ENCODE data around the gene SLC26A2.
"Not testable (repeated sequence)": the region's sequence is repeated elsewhere in the genome, so short reads cannot be mapped to it uniquely, and the experiment has no call there.

The SLC26A2 gene

DNA sequence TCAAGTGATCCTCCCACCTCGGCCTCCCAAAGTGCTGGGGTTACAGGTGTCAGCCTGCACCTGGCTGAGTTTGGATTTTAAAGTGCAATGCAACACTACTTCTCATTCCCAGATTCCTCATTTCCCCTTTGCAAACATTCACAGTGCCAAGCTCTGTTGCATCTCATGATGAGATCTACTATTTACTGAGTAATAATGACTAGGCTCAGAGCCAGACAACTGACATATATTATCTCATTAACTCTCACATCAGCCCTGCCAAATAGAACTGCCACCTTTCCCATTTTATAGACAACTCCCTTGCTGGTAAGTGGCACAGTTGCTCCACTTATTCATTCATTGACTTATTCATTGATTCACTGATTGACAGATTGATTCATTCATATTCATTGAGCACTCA lies 22.9 kb upstream of the SLC26A2 start:
- DNase-seq = peak; percentile 70

DNA sequence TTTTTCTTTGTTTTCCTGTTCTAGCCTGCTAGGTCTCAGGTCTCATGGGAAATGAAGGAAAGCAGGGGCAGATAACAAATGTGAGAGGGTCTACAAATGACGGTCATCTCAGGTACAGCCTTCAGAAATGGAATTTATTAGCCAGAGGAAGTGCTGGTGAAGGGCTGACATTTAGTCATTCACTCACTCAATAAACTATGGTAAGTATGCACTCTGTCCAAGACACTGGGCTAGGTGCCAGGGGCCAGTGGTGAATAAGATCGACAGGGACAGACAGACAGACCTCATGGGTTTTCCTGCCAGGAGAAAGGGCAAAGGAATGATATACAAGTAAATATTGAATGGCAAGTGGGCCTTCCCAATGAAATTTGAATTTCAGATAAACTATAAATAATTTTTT lies 22.3 kb upstream of the SLC26A2 start:
- no peak for DNase-seq

DNA sequence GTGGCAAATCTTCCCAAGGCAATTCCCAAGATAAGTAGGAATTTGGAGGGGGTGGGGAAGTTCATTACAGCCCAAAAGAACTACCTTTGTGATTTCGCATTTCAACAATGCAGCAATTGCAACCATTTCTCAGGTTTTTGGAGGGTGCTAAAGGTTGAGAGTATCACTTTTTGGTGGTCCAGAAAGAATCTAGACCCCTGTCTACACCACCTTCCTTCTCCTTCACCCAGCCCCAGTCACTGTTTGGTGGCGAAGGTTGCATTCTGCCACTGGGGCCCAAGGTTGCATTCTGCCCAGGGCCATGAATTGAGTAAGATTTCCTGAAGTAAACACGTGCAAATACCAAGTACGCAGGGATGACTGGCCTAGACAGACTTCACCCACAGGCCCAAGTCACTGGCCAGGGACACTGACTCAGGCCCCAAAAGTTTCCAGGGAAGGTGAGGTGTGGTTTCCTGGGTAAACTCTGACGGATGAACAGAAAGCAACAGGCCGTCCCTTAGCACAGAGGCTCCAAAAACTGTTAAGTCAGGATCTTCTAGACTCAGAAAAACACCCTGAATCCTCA lies 21.7 kb upstream of the SLC26A2 start:
- no peak for DNase-seq

DNA sequence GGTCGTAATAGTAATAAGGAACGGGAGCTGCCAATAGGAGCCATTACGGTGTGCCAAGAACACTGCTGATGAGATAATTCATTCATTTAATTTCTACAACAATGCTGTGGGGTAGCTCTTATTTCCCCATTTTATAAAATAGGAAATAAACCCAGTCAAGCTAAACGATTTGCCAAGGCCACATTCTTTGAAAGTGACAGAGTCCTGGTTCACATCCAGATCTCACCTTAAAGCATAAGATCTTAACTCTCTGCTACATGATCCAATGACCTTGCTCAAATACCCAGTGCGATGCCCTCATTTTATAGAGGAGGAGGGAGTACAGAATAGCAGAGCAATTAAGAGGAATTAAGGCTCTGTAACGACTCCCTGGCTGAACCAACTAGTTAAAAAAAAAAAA lies 21.0 kb upstream of the SLC26A2 start:
- DNase-seq = no peak

DNA sequence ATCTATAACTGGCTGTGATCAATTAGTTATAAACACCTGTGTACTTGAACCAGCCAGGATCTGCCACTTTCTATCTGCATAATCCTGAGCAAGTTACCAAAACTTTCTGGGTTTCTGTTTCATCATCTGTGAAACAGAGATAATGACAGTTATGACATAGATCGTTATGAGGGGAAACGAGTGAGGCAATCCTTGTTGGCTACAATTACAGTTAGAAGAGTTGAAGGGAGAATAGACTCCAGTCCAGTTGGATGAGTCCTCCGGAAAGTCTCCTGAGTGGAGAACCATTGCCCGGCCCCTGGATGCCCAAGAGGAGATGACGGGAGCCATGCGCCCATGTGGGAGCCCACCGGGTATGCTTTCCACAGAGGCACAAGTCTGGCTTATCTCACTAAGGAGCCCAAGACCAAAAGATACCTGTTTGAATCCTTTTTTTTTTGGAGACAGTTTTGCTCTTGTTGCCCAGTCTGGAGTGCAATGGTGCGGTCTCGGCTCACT lies 20.4 kb upstream of the SLC26A2 start:
- DNase-seq = no peak

DNA sequence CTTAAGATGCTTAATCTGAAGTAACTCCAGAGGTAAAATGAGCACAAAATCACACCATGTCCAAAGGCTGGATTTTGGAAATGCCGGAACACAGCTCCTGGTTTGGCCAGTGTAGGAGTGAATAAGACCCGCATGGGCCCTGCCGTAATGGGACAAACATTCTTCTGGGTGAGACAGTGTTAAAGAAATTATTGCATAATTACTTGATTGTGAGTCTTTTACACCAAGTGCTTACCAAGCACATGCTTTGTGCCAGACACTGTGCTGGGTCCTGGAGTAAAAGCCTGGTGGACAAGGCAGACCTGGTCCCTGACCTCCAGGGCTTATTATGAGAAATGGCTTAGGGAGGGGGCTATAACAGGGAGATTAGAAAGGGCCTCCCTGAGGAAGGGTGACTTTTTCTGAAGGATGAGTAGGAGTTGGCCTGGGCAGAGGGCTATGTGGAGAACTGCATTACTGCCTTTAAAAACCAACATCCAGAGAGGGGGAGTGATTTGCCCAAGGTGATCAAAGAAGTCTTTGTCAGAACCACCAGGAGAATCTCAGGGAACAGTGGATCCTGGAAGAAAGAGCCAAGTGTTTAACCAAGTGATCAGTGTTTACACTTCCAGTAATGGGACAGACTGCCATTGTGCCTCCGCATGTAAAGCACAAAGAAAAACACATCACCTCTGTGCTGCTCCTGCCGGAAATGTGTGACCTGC lies 19.5 kb upstream of the SLC26A2 start:
- DNase-seq = no peak

DNA sequence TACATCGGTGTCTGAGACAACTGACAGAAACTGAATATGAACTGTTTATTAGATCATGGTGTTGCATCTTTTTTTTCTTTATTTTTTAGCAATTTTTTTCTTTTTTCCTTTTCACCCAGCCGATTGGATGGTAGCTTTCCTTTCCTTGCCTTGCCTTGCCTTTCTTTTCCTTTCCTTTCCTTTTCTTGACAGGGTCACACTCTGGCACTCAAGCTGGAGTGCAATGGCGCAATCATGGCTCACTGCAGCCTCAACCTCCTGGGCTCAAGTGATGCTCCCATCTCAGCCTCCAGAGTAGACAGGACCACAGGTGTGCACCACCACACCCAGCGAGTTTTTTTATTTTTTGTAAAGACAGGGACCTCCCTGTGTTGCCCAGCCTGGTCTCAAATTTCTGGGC lies 18.8 kb upstream of the SLC26A2 start:
- no peak for DNase-seq

DNA sequence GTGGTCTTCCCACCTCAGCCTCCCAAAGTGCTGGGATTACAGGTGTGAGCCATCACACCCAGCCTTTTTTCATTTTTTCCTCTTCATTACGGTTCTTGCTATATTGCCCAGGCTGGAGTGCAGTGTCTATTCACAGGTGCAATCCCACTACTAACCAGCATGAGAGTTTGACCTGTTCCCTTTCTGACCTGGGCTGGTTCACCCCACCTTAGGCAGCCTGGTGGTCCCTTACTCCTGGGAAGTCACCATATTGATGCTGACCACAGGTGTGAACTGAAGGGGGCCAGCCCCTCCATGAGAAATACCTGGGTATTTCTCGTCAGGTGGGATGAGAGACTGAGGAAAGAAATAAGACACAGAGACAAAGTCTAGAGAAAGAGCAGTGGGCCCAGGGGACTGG lies 18.4 kb upstream of the SLC26A2 start:
- no peak for DNase-seq

DNA sequence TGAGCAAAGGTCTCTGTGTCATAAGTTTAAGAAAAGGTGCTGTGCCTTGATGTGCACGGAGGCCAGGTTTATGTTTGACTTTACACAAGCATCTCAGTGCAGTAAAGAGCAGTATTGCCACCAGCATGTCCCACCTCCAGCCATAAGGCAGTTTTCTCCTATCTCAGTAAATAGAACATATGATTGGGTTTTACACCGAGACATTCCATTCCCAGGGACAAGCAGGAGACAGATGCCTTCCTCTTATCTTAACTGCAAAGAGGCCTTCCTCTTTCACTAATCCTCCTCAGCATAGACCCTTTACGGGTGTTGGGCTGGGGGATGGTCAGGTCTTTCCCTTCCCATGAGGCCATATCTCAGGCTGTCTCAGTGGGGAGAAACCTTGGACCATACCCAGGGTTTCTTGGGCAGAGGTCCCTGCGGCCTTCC lies 17.8 kb upstream of the SLC26A2 start:
- DNase-seq = not testable (repeated sequence)

DNA sequence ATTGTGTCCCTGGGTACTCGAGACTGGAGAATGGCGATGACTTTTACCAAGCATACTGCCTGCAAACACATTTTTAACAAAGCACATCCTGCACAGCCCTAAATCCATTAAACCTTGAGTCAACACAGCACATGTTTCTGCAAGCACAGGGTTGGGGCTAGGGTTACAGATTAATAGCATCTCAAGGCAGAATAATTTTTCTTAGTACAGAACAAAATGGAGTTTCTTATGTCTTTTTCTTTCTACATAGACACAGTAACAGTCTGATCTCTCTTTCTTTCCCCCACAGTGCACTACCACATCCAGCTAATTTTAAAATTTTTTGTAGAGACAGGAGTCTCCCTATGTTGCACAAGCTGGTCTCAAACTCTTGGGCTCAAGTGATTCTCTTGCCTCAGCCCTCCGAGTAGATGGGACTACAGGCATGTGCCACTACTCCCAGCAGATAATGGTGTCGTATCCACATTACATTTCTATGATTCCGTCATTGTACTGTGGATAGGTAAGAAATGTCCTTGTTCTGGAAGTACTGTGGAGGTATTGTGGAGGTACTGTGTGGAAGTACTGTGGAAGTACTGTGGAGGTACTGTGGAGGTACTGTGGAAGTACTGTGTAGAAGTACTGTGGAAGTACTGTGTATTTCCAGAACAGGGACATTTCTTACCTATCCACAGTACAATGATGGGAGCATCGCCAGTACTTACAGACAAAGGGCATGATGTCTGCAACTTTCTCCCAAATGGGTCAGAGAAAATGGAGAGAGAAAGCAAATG lies 17.2 kb upstream of the SLC26A2 start:
- not testable (repeated sequence) for DNase-seq

DNA sequence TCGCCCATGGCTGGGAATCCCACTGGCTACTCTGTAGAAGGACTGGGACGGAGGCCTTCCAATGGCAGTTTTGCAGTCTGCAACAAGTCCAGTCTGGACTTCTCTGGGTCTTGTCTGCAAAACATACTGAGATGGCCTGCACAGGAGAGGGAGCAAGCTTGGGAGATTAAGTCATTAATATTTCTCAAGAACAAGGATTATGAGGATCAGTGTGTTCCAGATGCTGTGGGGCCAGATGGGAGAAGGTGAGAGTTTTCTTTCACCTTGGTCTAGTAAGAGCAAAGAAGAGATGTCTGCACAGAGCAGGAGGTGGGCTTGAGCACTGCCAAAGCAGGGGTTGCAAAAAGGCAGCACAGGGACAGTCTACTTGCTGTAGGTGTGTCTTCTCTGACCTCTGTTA lies 15.9 kb upstream of the SLC26A2 start, which contains the start of gene PDE6A:
PDE6A (minus strand) TSS at position 128 of the 400 bp plus-strand sequence; CDS start at position 8, 120 bp downstream.
- DNase-seq = no peak

DNA sequence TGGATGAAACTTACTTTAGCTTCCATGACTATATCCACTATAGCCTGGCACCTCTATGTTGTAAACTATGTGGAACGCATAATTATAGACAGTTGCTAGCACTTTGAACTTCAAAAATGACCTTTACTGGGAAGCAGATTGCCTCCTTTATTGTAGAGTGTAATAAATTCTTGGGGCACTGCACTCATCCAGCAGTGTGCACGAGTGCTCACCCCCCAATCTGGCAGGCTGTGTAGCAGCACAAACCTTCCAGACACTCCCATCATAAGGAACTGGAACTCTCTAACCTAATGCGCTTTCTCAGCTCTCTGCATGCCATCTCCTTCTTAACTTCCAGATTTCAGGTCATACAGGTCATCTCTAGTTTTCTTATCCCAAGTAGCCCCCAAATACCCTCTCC lies 14.4 kb upstream of the SLC26A2 start:
- DNase-seq = no peak

DNA sequence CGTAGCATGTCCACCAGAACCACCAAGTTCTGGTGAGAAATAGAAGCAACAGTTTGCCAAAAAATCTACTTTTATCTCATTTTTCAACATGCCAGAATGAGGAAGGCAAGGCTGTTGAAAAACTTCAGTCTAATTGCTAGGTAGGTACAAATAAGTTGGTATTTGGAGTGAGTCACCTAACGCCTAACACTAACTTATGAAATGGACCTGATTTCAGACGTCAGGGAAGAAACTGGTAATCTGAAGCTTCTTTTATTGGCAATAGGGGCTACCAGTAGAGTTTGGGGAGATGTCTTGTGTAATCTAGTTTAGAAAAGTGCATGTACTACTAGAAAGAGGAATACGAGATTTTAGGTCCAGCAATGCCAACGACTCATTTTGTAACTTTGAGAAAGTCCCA lies 11.6 kb upstream of the SLC26A2 start:
- DNase-seq = no peak

DNA sequence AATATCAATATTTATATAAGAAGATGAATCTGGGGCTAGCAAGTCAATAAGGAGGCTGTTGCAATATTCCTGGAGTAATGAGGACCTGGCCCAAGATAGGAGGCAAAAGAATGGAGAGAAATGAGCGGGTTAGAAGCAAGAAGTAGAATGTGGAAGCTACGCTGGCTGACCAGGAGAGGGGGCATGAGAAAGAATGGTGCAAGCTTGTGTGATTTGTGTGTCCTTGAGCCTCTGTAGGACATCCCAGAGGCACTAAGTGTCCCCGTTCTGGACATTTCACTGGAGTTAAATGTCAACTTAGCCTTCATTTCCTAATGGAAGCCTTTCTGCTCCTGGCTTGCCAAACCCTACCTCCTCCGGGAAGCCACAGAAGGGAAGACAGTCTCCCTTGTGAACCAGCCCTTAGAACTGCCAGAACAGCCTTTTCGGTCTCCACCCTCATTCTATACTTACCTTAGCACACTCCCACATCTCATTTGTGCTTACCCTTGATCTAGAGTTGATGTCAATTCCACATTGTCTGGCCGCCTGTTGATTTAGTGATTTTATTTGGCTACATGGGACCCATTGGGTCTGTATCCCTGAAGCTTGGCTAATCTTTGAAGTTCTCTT lies 9.3 kb upstream of the SLC26A2 start:
- DNase-seq = no peak

DNA sequence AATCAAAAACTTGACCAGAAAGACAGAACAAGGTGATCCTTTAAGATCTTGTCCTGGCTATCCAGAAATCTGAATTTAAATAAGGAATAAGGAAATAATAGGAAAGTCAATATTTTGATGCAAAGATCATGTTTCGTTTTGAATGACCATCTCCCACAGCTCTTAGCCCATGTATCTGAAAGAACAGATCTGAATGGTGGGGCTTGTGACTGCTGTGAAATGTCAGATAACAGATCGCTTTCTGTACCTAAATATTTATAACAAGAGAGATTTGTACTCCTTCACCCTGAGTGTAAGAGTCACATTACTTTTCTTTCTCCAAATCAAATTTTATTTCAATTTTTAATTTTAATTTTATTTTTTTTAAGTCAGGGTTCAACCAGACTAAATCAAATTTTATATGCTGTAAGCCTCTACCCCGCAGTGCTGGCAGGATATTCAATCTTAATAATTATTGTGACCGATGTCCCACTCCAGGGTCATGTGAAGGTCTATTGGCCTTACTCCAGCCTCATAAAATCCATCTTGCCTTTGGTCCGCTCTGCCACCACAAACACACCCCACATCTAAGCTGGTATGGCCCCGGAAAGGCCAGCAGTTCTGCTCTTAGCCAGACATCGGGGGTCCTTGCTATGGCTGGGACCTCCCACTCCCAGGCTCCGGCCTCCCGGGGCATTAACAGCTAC lies 7.0 kb upstream of the SLC26A2 start:
- no peak for DNase-seq

DNA sequence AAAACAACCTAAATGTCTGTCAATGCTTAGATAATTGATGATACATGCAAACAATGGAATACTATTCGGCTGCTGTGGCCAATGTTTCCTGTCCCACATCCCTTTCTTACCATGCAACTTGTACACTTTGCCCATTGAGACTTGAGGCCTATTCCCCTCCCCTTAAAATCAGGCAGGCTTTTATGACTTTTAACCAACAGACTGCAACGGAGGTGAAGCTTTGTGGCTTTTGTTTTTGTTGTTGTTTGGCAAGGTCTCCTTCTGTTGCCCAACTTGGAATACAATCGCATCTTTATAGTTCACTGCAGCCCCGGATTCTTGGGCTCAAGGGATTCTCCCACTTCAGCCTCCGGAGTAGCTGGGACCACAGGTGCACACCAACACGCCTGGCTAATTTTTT lies 5.8 kb upstream of the SLC26A2 start:
- no peak for DNase-seq

DNA sequence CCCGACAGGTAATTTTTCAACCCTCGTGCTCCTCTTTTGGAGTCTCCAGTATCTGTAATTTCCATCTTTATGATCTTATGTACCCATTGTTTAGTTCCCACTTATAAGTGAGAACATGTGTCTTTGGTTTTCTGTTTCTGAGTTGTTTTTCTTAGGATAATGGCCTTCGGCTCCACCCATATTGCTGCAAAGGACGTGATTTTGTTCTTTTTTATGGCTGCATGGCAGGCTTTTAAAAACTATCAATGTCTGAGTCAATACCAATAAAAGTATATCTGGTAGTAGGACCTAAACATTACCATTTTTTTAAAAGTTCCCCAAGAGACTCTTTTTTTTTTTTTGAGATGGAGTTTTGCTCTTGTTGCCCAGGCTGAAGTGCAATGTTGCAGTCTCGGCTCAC lies 3.9 kb upstream of the SLC26A2 start:
- no peak for DNase-seq

DNA sequence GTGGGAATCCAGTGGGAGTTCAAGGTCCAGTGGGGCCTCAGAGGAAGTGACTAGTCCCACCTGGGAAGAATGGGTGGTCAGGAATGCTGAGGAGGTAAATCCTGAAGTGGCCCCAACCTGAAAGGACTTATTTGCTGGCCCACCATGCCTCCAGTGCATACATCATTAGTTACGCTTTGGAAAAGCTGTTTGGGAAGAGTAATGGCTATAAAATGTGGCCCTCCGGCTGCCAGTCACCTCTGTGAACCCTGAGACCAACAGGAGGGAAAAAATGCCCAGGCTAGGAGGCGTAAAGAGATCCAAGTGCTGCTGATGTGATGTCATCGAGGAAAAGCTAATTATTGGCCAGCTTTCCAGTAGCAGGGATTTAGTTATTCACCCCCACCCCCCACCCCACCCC lies 2.7 kb upstream of the SLC26A2 start:
- no peak for DNase-seq

DNA sequence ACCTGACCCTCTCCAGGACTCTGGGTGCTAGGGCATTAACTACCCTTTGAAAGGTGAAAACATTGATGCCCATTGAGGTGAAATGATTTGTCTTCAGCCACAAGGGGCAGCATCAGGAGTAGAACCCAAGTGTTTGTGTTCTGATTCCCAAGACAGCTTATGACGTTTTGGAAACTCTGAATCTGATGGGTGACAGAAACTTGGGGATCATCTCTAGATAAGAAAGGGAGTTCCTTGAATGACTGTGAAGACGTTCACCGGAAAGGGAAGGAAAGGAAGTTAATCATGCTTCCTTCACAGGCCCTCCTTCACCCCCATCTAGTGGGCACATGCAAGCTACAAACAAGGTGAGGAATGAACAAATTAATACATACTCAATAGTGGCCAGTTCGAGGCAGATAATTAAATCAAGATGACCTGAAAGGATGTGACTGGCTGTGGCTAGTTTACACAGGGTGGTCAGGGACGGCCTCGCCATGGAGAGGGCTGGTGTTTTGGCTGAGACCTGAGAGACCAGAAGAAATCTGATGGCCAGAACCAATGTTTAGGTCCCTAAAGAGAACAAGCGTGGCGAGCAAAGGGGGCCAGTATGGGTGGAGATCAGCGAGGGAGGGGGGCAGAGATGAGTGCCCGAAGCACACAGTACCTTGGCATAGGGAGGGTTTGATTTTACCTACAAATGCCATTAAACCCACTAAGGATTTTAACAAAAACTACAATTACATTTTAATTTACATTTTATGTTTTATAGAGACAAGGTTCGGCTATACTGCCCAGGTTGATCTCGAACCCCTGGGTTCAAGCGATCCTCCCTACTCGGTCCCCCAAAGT lies 937 bp upstream of the SLC26A2 start:
- DNase-seq = no peak

DNA sequence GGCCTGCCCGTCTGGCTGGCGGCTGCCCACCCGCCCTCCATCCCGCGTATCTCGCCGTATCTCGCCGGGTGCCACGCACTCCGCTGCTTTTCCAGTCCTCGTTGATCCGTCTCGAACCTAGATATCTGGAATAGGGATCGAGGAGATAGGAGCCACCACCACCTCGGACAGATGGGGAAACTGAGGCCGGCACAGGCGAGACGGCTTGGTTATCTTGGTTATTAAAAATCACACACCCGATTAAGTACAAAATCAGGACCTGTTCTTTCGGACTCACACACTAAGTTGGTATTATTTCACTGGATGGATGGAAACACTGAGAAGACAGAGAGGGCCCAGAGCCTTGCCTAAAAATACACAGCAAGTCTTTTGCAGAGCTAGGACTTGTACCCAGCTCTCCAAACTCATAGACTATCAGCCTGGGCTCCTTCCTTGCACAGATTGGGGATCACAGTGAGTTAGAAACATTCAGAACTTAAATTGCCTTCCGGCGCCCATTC lies 678 bp downstream of the SLC26A2 start:
- DNase-seq = no peak

DNA sequence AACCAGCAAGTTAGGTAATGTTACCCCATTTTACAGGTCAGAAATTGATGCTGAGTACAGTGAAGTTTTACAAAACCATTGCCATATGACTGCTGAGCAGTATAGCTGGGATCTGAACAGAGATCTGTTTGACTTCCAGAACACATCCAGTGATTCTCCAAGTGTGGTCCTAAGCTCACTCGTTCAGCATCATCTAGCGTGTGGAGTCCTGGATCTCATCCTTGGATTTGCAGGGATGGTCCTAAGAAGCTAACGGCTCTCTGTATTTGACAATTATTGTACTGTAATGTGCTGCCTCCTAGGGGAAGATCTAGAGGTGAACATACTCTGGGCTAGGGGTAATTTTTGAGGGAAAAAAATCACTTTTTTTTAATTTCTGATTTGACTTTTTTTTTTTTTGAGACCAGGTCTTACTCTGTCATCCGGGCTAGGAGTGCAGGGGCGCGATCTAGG lies 1.4 kb downstream of the SLC26A2 start:
- no peak for DNase-seq

Measured in NCI-H187 treated with DMSO at 0.1 percent for 48 hours (cell line).